Measurements from ENCODE around the gene SPECC1. TPM values are rescaled to one million over a fixed set of nuclear protein-coding genes. Genes with fewer than 3 reads are reported as not detected.
"Not testable (repeated sequence)": the region's sequence is repeated elsewhere in the genome, so short reads cannot be mapped to it uniquely, and the experiment has no call there.

The SPECC1 gene
- total RNA-seq, 4 donors from 2014 or later: 72.1 to 133 (median 83.7) TPM

DNA sequence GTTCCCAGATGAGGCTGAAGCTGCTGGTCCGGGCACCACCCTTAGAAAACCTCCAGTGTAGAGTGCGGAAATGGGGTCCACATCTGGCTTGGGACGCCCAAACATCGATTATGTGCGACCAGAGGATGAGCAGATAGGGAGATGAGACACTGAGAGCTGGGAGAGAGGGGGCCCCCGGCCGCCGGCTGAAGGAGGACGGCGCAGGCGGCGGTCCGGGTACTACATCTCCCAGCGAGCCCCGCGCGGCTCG lies 182 bp upstream of the SPECC1 start:
- Histone ChIP-seq H3K27ac (peak overlapping the region in 2 of 4 donors; percentile 38 to 67), H3K4me1 (peaks cover 0 to 7% (median 5%) of the 10 kb centered on the region in 4 donors), H3K36me3 (no peaks in the 10 kb centered on the region), H3K4me3 (peak overlapping the region; percentile 54 to 74 (median 66)), H3K27me3 (no peaks in the 10 kb centered on the region), H3K9me3 (no peaks in the 10 kb centered on the region)
- DNase-seq: no peak
- TF ChIP-seq, protein P1, sequence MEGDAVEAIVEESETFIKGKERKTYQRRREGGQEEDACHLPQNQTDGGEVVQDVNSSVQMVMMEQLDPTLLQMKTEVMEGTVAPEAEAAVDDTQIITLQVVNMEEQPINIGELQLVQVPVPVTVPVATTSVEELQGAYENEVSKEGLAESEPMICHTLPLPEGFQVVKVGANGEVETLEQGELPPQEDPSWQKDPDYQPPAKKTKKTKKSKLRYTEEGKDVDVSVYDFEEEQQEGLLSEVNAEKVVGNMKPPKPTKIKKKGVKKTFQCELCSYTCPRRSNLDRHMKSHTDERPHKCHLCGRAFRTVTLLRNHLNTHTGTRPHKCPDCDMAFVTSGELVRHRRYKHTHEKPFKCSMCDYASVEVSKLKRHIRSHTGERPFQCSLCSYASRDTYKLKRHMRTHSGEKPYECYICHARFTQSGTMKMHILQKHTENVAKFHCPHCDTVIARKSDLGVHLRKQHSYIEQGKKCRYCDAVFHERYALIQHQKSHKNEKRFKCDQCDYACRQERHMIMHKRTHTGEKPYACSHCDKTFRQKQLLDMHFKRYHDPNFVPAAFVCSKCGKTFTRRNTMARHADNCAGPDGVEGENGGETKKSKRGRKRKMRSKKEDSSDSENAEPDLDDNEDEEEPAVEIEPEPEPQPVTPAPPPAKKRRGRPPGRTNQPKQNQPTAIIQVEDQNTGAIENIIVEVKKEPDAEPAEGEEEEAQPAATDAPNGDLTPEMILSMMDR (IDR thresholded peaks at IDR 0.05): no peak

DNA sequence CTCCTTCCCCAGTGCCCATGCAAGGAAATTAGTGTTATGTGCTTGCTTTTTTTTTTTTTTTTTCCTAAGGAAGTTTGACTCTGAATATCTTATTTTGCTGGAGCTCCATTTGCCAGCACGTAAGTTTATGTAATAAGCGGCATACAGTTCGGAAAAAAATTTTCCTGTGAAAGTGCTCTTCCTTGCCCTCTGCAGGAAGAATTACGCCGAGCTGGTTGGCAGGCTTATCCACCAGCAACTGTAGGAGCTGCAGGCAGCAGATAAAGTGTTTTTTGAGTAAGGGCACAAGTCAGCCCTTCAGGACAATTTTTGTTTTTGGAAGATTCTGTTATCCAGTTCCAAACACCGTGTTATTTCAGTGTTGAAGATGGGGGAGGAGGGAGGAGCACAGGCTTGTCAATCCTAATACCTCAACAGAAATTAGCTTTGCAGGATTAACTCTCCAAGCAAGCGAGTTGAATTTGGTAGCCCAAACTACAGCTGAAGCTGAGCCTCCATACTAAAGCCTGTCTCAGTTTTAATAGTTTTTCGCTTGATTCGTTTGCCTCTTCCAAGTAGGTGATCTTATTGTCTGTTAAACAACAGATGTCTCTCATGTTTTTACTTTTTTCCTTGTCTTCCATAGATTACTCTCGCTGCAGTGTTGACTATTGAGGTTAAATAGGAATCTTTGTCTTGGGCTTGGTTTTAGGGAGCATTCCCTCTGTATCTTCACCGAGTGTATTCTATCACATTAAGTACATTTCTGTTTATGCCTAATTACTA lies 1.1 kb downstream of the SPECC1 start:
- peak overlapping the region; percentile 54 to 74 (median 66) for H3K4me3 ChIP-seq
- H3K9me3 ChIP-seq: no peaks in the 10 kb centered on the region
- no peaks in the 10 kb centered on the region for H3K27me3 ChIP-seq
- H3K36me3 ChIP-seq: no peaks in the 10 kb centered on the region
- peak overlapping the region; percentile 38 to 74 (median 57) for H3K27ac ChIP-seq
- peaks cover 0 to 7% (median 5%) of the 10 kb centered on the region in 4 donors for H3K4me1 ChIP-seq
- TF ChIP-seq, protein P1 (IDR thresholded peaks at IDR 0.05): peak in 2 of 6 experiments; percentile 17 to 23
- no peak for TF ChIP-seq POLR2A (IDR thresholded peaks at IDR 0.05)
- peak in 1 of 3 donors; percentile 55 for DNase-seq

DNA sequence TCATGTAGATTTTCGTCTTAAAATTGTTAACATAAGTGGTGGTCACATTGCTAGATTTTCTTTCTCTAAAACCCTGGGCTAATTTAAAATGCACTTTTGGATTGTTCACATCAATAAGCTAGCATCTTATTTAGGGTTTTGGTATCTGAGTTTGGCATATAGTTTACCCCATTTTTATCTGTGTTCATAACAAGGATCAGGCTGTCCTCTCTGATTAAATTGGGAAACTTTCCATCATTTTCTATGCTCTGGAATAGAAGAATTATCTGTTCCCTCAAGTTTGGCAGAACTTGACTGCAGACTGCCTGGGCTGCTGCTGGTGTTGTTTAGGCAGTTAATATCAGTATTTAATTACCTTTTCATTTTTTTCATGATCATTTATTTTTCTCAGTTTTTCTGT lies 1.8 kb downstream of the SPECC1 start:
- no peak for DNase-seq
- no peaks in the 10 kb centered on the region for H3K36me3 ChIP-seq
- no peaks in the 10 kb centered on the region for H3K9me3 ChIP-seq
- TF ChIP-seq, protein P1 (IDR thresholded peaks at IDR 0.05): no peak
- no peak for TF ChIP-seq POLR2A (IDR thresholded peaks at IDR 0.05)
- H3K4me3 ChIP-seq: no peak overlapping the region
- peaks cover 0 to 7% (median 5%) of the 10 kb centered on the region in 4 donors for H3K4me1 ChIP-seq
- H3K27ac ChIP-seq: no peak overlapping the region
- no peaks in the 10 kb centered on the region for H3K27me3 ChIP-seq

DNA sequence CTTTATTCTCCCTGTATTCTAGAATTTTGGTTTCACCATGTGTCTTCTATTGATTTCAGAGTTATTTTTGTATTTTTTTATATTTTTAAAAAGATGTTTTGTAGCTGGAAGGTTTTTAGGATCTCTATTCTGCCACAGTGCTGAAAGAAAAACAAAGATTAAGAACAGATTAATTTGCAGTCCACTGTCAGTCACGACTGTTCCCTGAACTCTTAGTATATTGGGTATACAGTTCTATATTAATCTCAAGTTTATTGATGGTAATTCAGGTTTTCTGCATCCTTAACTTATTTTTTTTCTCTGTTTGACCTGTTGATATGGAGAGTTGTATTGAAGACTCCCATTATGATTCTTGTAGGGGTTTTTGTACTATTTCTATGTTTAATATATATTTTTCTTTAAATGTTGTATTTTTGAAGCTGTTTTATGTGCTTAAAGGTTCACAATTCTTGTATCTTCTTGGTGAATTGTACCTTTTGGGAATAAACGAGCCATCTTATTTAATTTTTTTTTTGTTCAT lies 2.9 kb downstream of the SPECC1 start:
- Histone ChIP-seq H3K4me3 (no peak overlapping the region), H3K4me1 (peaks cover 0 to 7% (median 5%) of the 10 kb centered on the region in 4 donors), H3K27ac (no peak overlapping the region), H3K36me3 (no peaks in the 10 kb centered on the region), H3K27me3 (no peaks in the 10 kb centered on the region), H3K9me3 (no peaks in the 10 kb centered on the region)
- TF ChIP-seq POLR2A (IDR thresholded peaks at IDR 0.05): no peak
- TF ChIP-seq, protein P1 (IDR thresholded peaks at IDR 0.05): no peak
- DNase-seq: no peak

DNA sequence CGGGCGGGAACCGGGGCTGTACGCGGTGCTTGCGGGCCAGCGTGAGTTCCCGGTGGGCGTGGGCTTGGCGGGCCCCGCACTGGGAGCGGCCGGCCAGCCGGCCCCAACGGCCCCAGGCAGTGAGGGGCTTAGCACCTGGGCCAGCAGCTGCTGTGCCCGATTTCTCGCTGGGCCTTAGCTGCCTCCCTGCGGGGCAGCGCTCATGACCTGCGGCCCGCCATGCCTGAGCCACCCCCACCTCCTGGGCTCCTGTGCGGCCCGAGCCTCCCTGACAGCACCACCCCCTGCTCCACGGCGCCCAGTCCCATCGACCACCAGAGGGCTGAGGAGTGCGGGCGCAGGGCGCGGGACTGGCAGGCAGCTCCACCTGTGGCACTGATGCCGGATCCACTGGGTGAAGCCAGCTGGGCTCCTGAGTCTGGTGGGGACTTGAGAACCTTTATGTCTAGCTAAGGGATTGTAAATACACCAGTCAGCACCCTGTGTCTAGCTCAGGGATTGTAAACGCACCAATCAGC lies 7.4 kb downstream of the SPECC1 start:
- H3K4me3 ChIP-seq, H3K9me3 ChIP-seq, H3K27me3 ChIP-seq, H3K27ac ChIP-seq, H3K36me3 ChIP-seq, H3K4me1 ChIP-seq, DNase-seq: not testable (repeated sequence)

DNA sequence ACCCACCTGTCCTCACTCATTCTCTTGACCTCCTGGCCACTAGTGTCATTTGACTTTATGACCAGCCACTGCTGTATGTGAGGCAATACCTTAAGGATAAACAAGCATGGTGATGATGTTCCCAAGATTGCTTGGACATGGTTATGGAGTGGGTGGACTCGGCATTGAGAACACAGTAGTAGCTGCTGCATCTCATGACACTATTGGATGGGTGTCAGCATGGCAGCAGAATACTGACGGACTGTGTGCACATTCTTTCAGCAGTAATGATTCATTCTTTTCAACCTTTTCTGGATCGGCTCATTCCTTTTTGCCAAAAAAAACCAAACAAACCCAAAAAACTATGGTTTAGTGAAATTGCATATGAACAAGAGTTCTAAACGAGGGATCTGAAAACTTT lies 13.5 kb downstream of the SPECC1 start:
- Histone ChIP-seq H3K36me3 (no peaks in the 10 kb centered on the region), H3K4me1 (no peaks in the 10 kb centered on the region), H3K9me3 (no peaks in the 10 kb centered on the region), H3K27ac (no peak overlapping the region), H3K27me3 (no peaks in the 10 kb centered on the region), H3K4me3 (no peak overlapping the region)
- DNase-seq: no peak
- TF ChIP-seq POLR2A (IDR thresholded peaks at IDR 0.05): no peak
- TF ChIP-seq, protein P1 (IDR thresholded peaks at IDR 0.05): no peak
